ENCODE measurements around the gene IQSEC1. TPM values are rescaled to one million over a fixed set of nuclear protein-coding genes. Genes with fewer than 3 reads are reported as not detected.

The IQSEC1 gene
- total and polyA plus RNA-seq, 2 donors (not counting 1 experiment from before 2014, with no cell fraction given), result 4.3 to 18.2 TPM

DNA sequence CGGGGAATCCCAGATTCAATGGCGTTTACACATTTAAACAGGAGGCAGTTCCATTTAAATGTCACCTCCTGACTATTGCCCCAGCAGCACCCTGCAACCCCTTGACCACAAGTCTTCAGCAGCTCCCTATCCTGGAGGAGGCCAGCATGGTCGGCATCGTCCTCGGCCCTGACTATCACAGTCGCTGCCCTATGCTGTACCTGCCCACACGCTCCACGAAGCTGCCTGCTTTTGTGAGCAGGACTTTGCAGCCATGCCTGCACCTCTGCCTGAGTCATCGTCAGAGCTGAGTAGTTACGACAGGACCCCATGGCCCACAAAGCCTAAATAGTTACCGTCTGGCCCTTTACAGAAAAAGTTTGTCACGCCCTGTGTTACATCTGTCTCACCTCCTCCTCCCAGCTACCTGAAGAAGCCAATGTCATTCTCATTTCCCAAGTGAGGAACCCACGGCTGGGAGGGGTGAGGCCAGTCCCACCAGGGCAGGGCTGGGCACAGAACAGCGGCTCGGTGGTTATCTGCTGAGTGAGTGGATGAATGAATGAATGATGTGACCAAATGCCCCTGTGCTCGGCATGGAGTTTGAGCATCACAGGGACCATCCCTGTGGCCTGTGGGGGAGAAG lies 47.8 kb upstream of the IQSEC1 start:
- Histone ChIP-seq H3K9me3 (ENCODE audit: control insufficient read depth, insufficient read depth, low read depth, low read length) (no peaks in the 10 kb centered on the region), H3K4me2 (ENCODE audit: extremely low read depth, insufficient read depth, low read length) (no peak overlapping the region), H3K9ac (ENCODE audit: insufficient read depth, low read length) (no peak overlapping the region), H3K4me1 (ENCODE audit: control insufficient read depth, extremely low read depth, insufficient read depth, low read length) (no peaks in the 10 kb centered on the region), H3K27ac (ENCODE audit: insufficient read depth, low read length) (no peak overlapping the region), H3K4me3 (replicated peaks in 1 of 4; ENCODE audit: control extremely low read depth in 1 of 4, insufficient read depth in 1 of 4, low read depth in 3 of 4, low read length in 4 of 4) (no peak overlapping the region), H2AFZ (ENCODE audit: low read length) (no peak overlapping the region), H4K20me1 (ENCODE audit: control insufficient read depth, extremely low read depth, insufficient read depth, low read length) (no peaks in the 10 kb centered on the region), H3K27me3 (ENCODE audit: control insufficient read depth, insufficient read depth, low read length) (no peaks in the 10 kb centered on the region), H3K79me2 (ENCODE audit: control insufficient read depth, insufficient read depth, low read length) (no peaks in the 10 kb centered on the region), H3K36me3 (ENCODE audit: control insufficient read depth, insufficient read depth, low read length) (no peaks in the 10 kb centered on the region)
- TF ChIP-seq EZH2 (IDR thresholded peaks at IDR 0.05; ENCODE audit: low read length, missing control alignments), result no peak
- TF ChIP-seq, protein P1, sequence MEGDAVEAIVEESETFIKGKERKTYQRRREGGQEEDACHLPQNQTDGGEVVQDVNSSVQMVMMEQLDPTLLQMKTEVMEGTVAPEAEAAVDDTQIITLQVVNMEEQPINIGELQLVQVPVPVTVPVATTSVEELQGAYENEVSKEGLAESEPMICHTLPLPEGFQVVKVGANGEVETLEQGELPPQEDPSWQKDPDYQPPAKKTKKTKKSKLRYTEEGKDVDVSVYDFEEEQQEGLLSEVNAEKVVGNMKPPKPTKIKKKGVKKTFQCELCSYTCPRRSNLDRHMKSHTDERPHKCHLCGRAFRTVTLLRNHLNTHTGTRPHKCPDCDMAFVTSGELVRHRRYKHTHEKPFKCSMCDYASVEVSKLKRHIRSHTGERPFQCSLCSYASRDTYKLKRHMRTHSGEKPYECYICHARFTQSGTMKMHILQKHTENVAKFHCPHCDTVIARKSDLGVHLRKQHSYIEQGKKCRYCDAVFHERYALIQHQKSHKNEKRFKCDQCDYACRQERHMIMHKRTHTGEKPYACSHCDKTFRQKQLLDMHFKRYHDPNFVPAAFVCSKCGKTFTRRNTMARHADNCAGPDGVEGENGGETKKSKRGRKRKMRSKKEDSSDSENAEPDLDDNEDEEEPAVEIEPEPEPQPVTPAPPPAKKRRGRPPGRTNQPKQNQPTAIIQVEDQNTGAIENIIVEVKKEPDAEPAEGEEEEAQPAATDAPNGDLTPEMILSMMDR (conservative IDR thresholded peaks at IDR 0.05 in 1 of 2, IDR thresholded peaks at IDR 0.05 in 1 of 2; ENCODE audit: low read depth in 1 of 2, low read length in 2 of 2), result no peak
- no peak for DNase-seq (ENCODE audit: low read depth in 2 of 2)

GRCh38 chr3:13120289-13120927 lies 47.2 kb upstream of the IQSEC1 start:
- no peak for DNase-seq (ENCODE audit: low read depth in 2 of 2)
- H3K9ac ChIP-seq (ENCODE audit: insufficient read depth, low read length), result no peak overlapping the region
- H3K9me3 ChIP-seq (ENCODE audit: control insufficient read depth, insufficient read depth, low read depth, low read length), result no peaks in the 10 kb centered on the region
- H3K27ac ChIP-seq (ENCODE audit: insufficient read depth, low read length), result no peak overlapping the region
- H3K4me3 ChIP-seq (replicated peaks in 1 of 4; ENCODE audit: control extremely low read depth in 1 of 4, insufficient read depth in 1 of 4, low read depth in 3 of 4, low read length in 4 of 4), result no peak overlapping the region
- H3K4me2 ChIP-seq (ENCODE audit: extremely low read depth, insufficient read depth, low read length), result no peak overlapping the region
- H3K4me1 ChIP-seq (ENCODE audit: control insufficient read depth, extremely low read depth, insufficient read depth, low read length), result no peaks in the 10 kb centered on the region
- H3K36me3 ChIP-seq (ENCODE audit: control insufficient read depth, insufficient read depth, low read length), result no peaks in the 10 kb centered on the region
- no peak for TF ChIP-seq EZH2 (IDR thresholded peaks at IDR 0.05; ENCODE audit: low read length, missing control alignments)
- TF ChIP-seq, protein P1 (conservative IDR thresholded peaks at IDR 0.05 in 1 of 2, IDR thresholded peaks at IDR 0.05 in 1 of 2; ENCODE audit: low read depth in 1 of 2, low read length in 2 of 2), result no peak
- H3K79me2 ChIP-seq (ENCODE audit: control insufficient read depth, insufficient read depth, low read length), result no peaks in the 10 kb centered on the region
- no peaks in the 10 kb centered on the region for H4K20me1 ChIP-seq (ENCODE audit: control insufficient read depth, extremely low read depth, insufficient read depth, low read length)
- no peak overlapping the region for H2AFZ ChIP-seq (ENCODE audit: low read length)
- no peaks in the 10 kb centered on the region for H3K27me3 ChIP-seq (ENCODE audit: control insufficient read depth, insufficient read depth, low read length)

DNA sequence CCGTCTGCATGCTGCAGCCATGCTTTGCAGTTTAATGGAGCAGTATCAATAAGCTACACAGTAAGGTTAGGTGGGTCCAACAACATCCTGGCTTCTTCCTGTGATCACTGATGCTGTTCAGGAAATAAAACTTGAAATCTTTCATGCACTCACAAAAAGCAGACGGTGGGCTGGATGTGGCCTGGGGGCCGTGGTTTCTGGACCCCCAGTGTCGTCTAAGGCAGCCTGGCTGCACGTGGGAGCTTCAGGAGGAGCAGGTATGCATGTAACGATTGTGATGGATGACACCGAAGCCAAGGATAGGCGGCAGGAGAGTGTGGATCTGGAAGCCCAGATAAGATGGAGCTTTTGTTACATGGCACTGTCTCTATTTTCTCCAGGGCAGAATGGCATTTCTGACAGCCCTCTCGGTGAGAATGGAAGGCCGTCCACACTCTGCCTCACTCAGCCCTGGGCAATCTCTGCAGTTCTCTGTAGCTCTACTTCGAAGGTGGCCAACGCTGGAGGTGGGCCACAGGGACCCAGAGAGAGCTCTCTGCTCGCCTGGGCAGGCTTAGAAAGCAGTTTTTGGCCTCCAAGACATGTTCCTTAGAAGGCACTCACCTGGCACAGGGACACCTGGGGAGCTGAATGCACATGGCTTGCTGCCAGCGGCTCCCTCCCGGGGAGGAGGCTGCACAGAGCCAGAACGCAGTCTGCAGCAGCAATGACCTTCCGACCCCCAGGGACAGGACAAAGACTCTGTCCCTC lies 46.4 kb upstream of the IQSEC1 start:
- no peaks in the 10 kb centered on the region for H3K79me2 ChIP-seq (ENCODE audit: control insufficient read depth, insufficient read depth, low read length)
- no peaks in the 10 kb centered on the region for H3K27me3 ChIP-seq (ENCODE audit: control insufficient read depth, insufficient read depth, low read length)
- no peaks in the 10 kb centered on the region for H3K9me3 ChIP-seq (ENCODE audit: control insufficient read depth, insufficient read depth, low read depth, low read length)
- no peaks in the 10 kb centered on the region for H3K36me3 ChIP-seq (ENCODE audit: control insufficient read depth, insufficient read depth, low read length)
- no peak overlapping the region for H3K4me2 ChIP-seq (ENCODE audit: extremely low read depth, insufficient read depth, low read length)
- H4K20me1 ChIP-seq (ENCODE audit: control insufficient read depth, extremely low read depth, insufficient read depth, low read length), result no peaks in the 10 kb centered on the region
- TF ChIP-seq, protein P1 (conservative IDR thresholded peaks at IDR 0.05 in 1 of 2, IDR thresholded peaks at IDR 0.05 in 1 of 2; ENCODE audit: low read depth in 1 of 2, low read length in 2 of 2), result no peak
- no peak for TF ChIP-seq EZH2 (IDR thresholded peaks at IDR 0.05; ENCODE audit: low read length, missing control alignments)
- no peak overlapping the region for H3K27ac ChIP-seq (ENCODE audit: insufficient read depth, low read length)
- no peak overlapping the region for H3K4me3 ChIP-seq (replicated peaks in 1 of 4; ENCODE audit: control extremely low read depth in 1 of 4, insufficient read depth in 1 of 4, low read depth in 3 of 4, low read length in 4 of 4)
- no peak overlapping the region for H3K9ac ChIP-seq (ENCODE audit: insufficient read depth, low read length)
- H2AFZ ChIP-seq (ENCODE audit: low read length), result no peak overlapping the region
- no peaks in the 10 kb centered on the region for H3K4me1 ChIP-seq (ENCODE audit: control insufficient read depth, extremely low read depth, insufficient read depth, low read length)
- DNase-seq (ENCODE audit: low read depth in 2 of 2), result no peak
